GM20000 (cell line): Measurements from ENCODE around the gene FAM174C.

Experiments
- DNase-seq: peaks from one replicate; pipeline ENCODE4 v3.0.0; 2012; ENCODE audit warnings: low spot score
- CTCF ChIP-seq: IDR thresholded peaks from 2 replicates; pipeline ENCODE4 v1.5.1; 2012; ENCODE audit warnings: mild to moderate bottlenecking, control low read depth; ENCODE audit errors: extremely low read depth, missing control alignments

The FAM174C gene

GRCh38 chr19:1229924-1230782, 45.2 kb upstream of the FAM174C start:
- no peak for TF ChIP-seq CTCF
- DNase-seq = no peak

- no peak for DNase-seq
- TF ChIP-seq CTCF = no peak
Observed at GRCh38 chr19:1230783-1231489, 44.4 kb upstream of the FAM174C start.

- TF ChIP-seq CTCF = no peak
- no peak for DNase-seq
Observed at GRCh38 chr19:1231729-1232637, 43.3 kb upstream of the FAM174C start.

- DNase-seq = no peak
- TF ChIP-seq CTCF = no peak
Observed at GRCh38 chr19:1232652-1233072, 42.7 kb upstream of the FAM174C start.

GRCh38 chr19:1233115-1233667, 42.1 kb upstream of the FAM174C start:
- no peak for DNase-seq
- no peak for TF ChIP-seq CTCF

- DNase-seq = no peak
- TF ChIP-seq CTCF = no peak
Observed at GRCh38 chr19:1234051-1234954, 41.0 kb upstream of the FAM174C start.
